Memory B cell (primary cell): ENCODE data around the gene STAM.

Experiments
- ATAC-seq: fragments of 150-1000 bp; cut with Tn5 transposase; 2 replicates; pipeline ENCODE4 v1.10.0; 2021; ENCODE audit warnings: low read depth, mild to moderate bottlenecking, moderate library complexity
- DNase-seq, 2 donors: peaks; one replicate each; pipeline ENCODE4 v3.0.0; 2022; ENCODE audit warnings: low spot score in 2 of 2
- H3K27ac Mint-ChIP-seq: one replicate; pipeline ENCODE4 v1.8.0; 2022; ENCODE audit warnings: mild to moderate bottlenecking, moderate library complexity, mixed read lengths
- H3K27me3 Mint-ChIP-seq: one replicate; pipeline ENCODE4 v1.8.0; 2022; ENCODE audit warnings: mixed read lengths
- H3K36me3 Mint-ChIP-seq: one replicate; pipeline ENCODE4 v1.8.0; 2022; ENCODE audit warnings: mild to moderate bottlenecking, mixed read lengths
- H3K4me1 Mint-ChIP-seq: one replicate; pipeline ENCODE4 v1.8.0; 2022; ENCODE audit warnings: mixed read lengths
- H3K4me3 Mint-ChIP-seq: one replicate; pipeline ENCODE4 v1.8.0; 2022; ENCODE audit warnings: mild to moderate bottlenecking, moderate library complexity, mixed read lengths
- H3K9me3 Mint-ChIP-seq: one replicate; pipeline ENCODE4 v1.8.0; 2022; ENCODE audit warnings: mixed read lengths

Gene STAM

DNA sequence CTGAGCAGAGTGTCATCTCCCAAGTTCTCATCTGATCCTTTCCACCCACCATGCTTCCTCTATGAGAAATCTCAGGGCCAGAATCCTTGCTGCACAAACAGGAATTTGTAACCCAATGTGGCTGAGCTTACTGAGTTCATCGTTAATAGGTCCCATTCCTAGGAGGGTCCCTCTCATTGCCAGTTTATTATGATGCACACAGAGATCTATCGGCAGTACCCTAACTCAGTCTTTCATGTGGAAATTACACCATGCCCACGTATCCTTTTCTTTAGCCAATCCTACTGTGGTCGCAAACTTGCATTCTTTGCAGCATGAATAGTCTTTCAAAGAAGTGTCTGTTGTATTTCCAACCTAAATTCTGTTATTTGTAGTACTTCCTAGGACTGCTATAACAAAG, 120.2 kb downstream of the STAM start:
- ATAC-seq (no peak), DNase-seq (no peak)
- H3K27me3 Mint-ChIP-seq, result peaks cover 9% of the 10 kb centered on the region
- H3K36me3 Mint-ChIP-seq, result no peaks in the 10 kb centered on the region
- no peak overlapping the region for H3K4me3 Mint-ChIP-seq
- H3K4me1 Mint-ChIP-seq, result no peaks in the 10 kb centered on the region
- H3K27ac Mint-ChIP-seq, result no peak overlapping the region
- peaks cover 4% of the 10 kb centered on the region for H3K9me3 Mint-ChIP-seq

DNA sequence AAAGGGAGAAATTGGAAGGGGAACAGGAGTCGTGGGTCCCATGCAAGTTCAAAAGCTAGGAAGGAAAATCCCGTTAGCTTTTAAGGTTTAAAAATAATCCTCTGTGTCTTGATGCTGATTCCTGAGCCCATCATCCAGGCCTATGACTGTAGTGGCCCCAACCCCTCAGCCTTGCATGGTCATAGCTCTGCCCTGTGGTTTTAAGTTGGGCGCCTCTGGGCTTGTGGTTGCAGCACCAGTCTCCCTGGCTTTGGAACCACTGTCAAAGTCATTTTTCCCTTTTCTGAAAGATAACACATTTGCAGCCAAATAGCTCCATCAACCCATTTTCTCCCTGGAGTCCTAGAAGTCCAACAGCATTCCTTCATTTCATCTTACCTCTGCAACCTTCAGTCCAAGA, 121.7 kb downstream of the STAM start:
- DNase-seq (no peak), ATAC-seq (no peak)
- H3K4me3 Mint-ChIP-seq, result no peak overlapping the region
- H3K36me3 Mint-ChIP-seq, result no peaks in the 10 kb centered on the region
- peaks cover 4% of the 10 kb centered on the region for H3K9me3 Mint-ChIP-seq
- no peaks in the 10 kb centered on the region for H3K4me1 Mint-ChIP-seq
- no peak overlapping the region for H3K27ac Mint-ChIP-seq
- H3K27me3 Mint-ChIP-seq, result peaks cover 9% of the 10 kb centered on the region
